ENCODE measurements around the gene BICRA. TPM values are rescaled to one million over a fixed set of nuclear protein-coding genes. Genes with fewer than 3 reads are reported as not detected.

The BICRA gene
- total RNA-seq, 1 donor from 2014 or later, result 24.1 TPM

- Mint-ChIP-seq H3K4me3 (ENCODE audit: unreplicated experiment) (peak overlapping the region; percentile 54), H3K27me3 (ENCODE audit: unreplicated experiment) (peaks cover 5% of the 10 kb centered on the region), H3K9me3 (ENCODE audit: unreplicated experiment) (no peaks in the 10 kb centered on the region), H3K4me1 (ENCODE audit: unreplicated experiment) (peaks cover 2% of the 10 kb centered on the region), H3K36me3 (ENCODE audit: low read depth, unreplicated experiment) (peaks cover 19% of the 10 kb centered on the region), H3K27ac (ENCODE audit: unreplicated experiment) (peak overlapping the region; percentile 44)
- no peak for TF ChIP-seq CTCF (IDR thresholded peaks at IDR 0.05; ENCODE audit: unreplicated experiment)
- no peak for DNase-seq (ENCODE audit: low spot score)
These were observed 93.7 kb downstream of the BICRA start for GRCh38 chr19:47702671-47703070.

GRCh38 chr19:47703301-47703700 lies 94.4 kb downstream of the BICRA start:
- Mint-ChIP-seq H3K4me3 (ENCODE audit: unreplicated experiment) (no peak overlapping the region), H3K9me3 (ENCODE audit: unreplicated experiment) (no peaks in the 10 kb centered on the region), H3K27ac (ENCODE audit: unreplicated experiment) (no peak overlapping the region), H3K27me3 (ENCODE audit: unreplicated experiment) (peaks cover 5% of the 10 kb centered on the region), H3K36me3 (ENCODE audit: low read depth, unreplicated experiment) (peaks cover 19% of the 10 kb centered on the region), H3K4me1 (ENCODE audit: unreplicated experiment) (no peaks in the 10 kb centered on the region)
- no peak for TF ChIP-seq CTCF (IDR thresholded peaks at IDR 0.05; ENCODE audit: unreplicated experiment)
- no peak for DNase-seq (ENCODE audit: low spot score)

- no peak for TF ChIP-seq CTCF (IDR thresholded peaks at IDR 0.05; ENCODE audit: unreplicated experiment)
- no peak overlapping the region for H3K27ac Mint-ChIP-seq (ENCODE audit: unreplicated experiment)
- H3K4me1 Mint-ChIP-seq (ENCODE audit: unreplicated experiment), result no peaks in the 10 kb centered on the region
- peaks cover 5% of the 10 kb centered on the region for H3K27me3 Mint-ChIP-seq (ENCODE audit: unreplicated experiment)
- peak overlapping the region; percentile 56 for H3K4me3 Mint-ChIP-seq (ENCODE audit: unreplicated experiment)
- no peak for DNase-seq (ENCODE audit: low spot score)
- peaks cover 19% of the 10 kb centered on the region for H3K36me3 Mint-ChIP-seq (ENCODE audit: low read depth, unreplicated experiment)
- H3K9me3 Mint-ChIP-seq (ENCODE audit: unreplicated experiment), result no peaks in the 10 kb centered on the region
These were observed 95.1 kb downstream of the BICRA start for GRCh38 chr19:47704024-47704423.

- peaks cover 19% of the 10 kb centered on the region for H3K36me3 Mint-ChIP-seq (ENCODE audit: low read depth, unreplicated experiment)
- DNase-seq (ENCODE audit: low spot score), result no peak
- H3K27me3 Mint-ChIP-seq (ENCODE audit: unreplicated experiment), result peaks cover 5% of the 10 kb centered on the region
- H3K9me3 Mint-ChIP-seq (ENCODE audit: unreplicated experiment), result no peaks in the 10 kb centered on the region
- H3K4me3 Mint-ChIP-seq (ENCODE audit: unreplicated experiment), result no peak overlapping the region
- no peak overlapping the region for H3K27ac Mint-ChIP-seq (ENCODE audit: unreplicated experiment)
- H3K4me1 Mint-ChIP-seq (ENCODE audit: unreplicated experiment), result no peaks in the 10 kb centered on the region
- TF ChIP-seq CTCF (IDR thresholded peaks at IDR 0.05; ENCODE audit: unreplicated experiment), result no peak
These were observed 95.7 kb downstream of the BICRA start for GRCh38 chr19:47704656-47705055.

- Mint-ChIP-seq H3K36me3 (ENCODE audit: low read depth, unreplicated experiment) (peaks cover 13% of the 10 kb centered on the region), H3K27ac (ENCODE audit: unreplicated experiment) (no peak overlapping the region), H3K4me1 (ENCODE audit: unreplicated experiment) (no peaks in the 10 kb centered on the region), H3K9me3 (ENCODE audit: unreplicated experiment) (no peaks in the 10 kb centered on the region), H3K4me3 (ENCODE audit: unreplicated experiment) (peak overlapping the region; percentile 39), H3K27me3 (ENCODE audit: unreplicated experiment) (peaks cover 7% of the 10 kb centered on the region)
- peak; percentile 76 for TF ChIP-seq CTCF (IDR thresholded peaks at IDR 0.05; ENCODE audit: unreplicated experiment)
- DNase-seq (ENCODE audit: low spot score), result peak; percentile 81
These were observed 98.4 kb downstream of the BICRA start for GRCh38 chr19:47707135-47707925.
